Measurements from ENCODE around the gene ABHD1. TPM values are rescaled to one million over a fixed set of nuclear protein-coding genes. Genes with fewer than 3 reads are reported as not detected.
A peak's percentile ranks its signal among the peaks of the same experiment; 100 is the strongest.

The ABHD1 gene
- total and polyA plus RNA-seq, 9 donors = 0.86 to 2.4 (median 1.5) TPM; not detected in 2

DNA sequence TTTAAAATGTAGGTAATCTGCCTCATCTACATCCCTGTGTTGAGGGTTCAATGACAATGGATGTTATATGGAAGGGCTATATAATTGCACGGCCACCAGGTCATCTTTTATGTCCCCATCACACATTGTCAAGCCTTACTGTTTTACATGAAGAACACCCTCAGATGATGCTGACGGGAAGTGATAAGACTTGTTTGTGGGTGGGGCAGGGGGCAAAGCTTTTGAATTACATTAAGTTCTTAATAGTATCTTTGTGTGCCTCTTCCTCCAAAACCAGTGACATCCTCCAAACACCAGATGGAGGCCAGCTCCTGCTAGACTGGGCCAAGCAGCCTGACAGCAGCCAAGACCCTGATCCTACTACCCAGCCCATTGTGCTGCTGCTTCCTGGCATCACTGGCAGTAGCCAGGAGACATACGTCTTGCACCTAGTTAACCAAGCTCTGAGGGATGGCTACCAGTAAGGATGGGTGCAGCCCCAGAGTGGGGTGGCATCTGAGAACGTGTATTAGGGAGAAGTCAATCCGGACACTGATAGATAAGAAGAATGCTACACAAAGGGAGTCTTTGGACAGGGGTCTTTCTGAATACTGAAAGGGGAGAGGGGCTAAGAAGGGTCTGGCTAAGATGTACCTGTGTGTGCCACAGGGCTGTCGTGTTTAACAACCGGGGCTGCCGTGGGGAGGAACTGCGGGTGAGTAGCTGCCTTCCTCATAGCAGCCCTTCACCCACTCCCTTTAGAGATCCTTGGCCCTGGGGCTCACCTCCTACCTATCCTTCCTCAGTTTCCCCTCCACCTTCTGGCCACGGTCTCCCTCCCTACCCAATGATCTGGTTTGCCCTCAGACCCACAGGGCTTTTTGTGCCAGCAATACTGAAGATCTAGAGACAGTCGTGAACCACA lies 5.3 kb downstream of the ABHD1 start:
- Histone ChIP-seq H3K4me1 (ENCODE audit: insufficient read depth) (peaks cover 6% of the 10 kb centered on the region), H3K9me3 (no peaks in the 10 kb centered on the region), H3K27me3 (no peaks in the 10 kb centered on the region), H3K36me3 (no peaks in the 10 kb centered on the region), H3K27ac (no peak overlapping the region), H3K4me3 (no peak overlapping the region)
- TF ChIP-seq POLR2A (IDR thresholded peaks at IDR 0.05) = no peak
- TF ChIP-seq EP300 (IDR thresholded peaks at IDR 0.05) = no peak
- TF ChIP-seq, protein P1, sequence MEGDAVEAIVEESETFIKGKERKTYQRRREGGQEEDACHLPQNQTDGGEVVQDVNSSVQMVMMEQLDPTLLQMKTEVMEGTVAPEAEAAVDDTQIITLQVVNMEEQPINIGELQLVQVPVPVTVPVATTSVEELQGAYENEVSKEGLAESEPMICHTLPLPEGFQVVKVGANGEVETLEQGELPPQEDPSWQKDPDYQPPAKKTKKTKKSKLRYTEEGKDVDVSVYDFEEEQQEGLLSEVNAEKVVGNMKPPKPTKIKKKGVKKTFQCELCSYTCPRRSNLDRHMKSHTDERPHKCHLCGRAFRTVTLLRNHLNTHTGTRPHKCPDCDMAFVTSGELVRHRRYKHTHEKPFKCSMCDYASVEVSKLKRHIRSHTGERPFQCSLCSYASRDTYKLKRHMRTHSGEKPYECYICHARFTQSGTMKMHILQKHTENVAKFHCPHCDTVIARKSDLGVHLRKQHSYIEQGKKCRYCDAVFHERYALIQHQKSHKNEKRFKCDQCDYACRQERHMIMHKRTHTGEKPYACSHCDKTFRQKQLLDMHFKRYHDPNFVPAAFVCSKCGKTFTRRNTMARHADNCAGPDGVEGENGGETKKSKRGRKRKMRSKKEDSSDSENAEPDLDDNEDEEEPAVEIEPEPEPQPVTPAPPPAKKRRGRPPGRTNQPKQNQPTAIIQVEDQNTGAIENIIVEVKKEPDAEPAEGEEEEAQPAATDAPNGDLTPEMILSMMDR (IDR thresholded peaks at IDR 0.05) = no peak
- 51 to 61% (median 60%) methylated on average over 11 of the region's 11 CpGs for WGBS, 3 donors
- no peak for DNase-seq
- intact Hi-C loops (cut with DNase I) = no loop called here

DNA sequence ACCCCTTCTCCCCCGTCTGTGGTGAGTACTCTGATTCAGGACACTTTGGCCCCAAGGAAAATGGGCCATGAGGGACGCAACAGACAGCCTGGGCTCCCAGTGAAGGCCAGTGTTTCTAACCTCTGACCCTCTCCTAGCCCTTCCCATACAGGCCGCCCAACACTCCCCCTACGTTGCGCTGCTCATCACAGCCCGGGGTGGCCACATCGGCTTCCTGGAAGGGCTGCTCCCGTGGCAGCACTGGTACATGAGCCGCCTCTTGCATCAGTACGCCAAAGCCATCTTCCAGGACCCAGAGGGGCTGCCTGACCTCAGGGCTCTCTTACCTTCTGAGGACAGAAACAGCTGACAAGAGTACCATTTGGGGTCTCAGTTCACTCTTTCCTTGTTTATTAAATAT lies 6.8 kb downstream of the ABHD1 start:
- H3K36me3 ChIP-seq = no peaks in the 10 kb centered on the region
- H3K4me3 ChIP-seq = no peak overlapping the region
- TF ChIP-seq, protein P1 (IDR thresholded peaks at IDR 0.05) = no peak
- TF ChIP-seq POLR2A (IDR thresholded peaks at IDR 0.05) (no peak), EP300 (IDR thresholded peaks at IDR 0.05) (no peak)
- no peak overlapping the region for H3K27ac ChIP-seq
- no peak for DNase-seq
- peaks cover 6% of the 10 kb centered on the region for H3K4me1 ChIP-seq (ENCODE audit: insufficient read depth)
- no peaks in the 10 kb centered on the region for H3K9me3 ChIP-seq
- no peaks in the 10 kb centered on the region for H3K27me3 ChIP-seq
- WGBS, 3 donors = 71 to 86% (median 81%) methylated on average over 10 of the region's 10 CpGs
- intact Hi-C loops (cut with DNase I) = loop anchor here in 3 of 4 donors (5.0 kb wide), 2 partner anchors 57 to 62 kb away; no protein-coding TSS in a partner anchor

DNA sequence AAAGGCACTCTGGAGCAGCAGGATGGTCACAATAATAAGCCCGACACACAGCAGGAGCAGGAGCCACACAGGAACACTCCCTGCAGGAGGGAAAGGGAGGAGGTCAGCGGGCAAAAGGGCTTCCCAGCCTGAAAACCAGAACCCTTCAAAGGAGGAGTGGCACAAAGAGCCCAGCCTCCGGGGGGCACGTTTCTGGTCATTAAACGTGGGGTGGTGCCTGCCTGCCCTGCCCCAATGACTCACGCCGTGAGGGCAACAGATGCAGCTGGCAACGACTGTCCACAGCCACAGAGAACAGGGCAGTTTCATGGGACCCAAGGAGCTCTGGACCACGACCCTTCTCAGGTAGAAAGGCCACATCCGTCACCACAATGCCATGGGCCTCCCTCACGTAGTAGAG lies 7.8 kb downstream of the ABHD1 start:
- intact Hi-C loops (cut with DNase I) = loop anchor here in 3 of 4 donors (5.0 kb wide), 2 partner anchors 56 to 61 kb away; no protein-coding TSS in a partner anchor
- Histone ChIP-seq H3K4me1 (ENCODE audit: insufficient read depth) (peaks cover 6% of the 10 kb centered on the region), H3K36me3 (no peaks in the 10 kb centered on the region), H3K27me3 (no peaks in the 10 kb centered on the region), H3K27ac (no peak overlapping the region), H3K9me3 (no peaks in the 10 kb centered on the region), H3K4me3 (no peak overlapping the region)
- DNase-seq = no peak
- 77 to 82% (median 79%) methylated on average over 9 to 11 of the region's 11 CpGs for WGBS, 3 donors
- TF ChIP-seq POLR2A (IDR thresholded peaks at IDR 0.05) (no peak), EP300 (IDR thresholded peaks at IDR 0.05) (no peak)
- TF ChIP-seq, protein P1 (IDR thresholded peaks at IDR 0.05) = no peak

DNA sequence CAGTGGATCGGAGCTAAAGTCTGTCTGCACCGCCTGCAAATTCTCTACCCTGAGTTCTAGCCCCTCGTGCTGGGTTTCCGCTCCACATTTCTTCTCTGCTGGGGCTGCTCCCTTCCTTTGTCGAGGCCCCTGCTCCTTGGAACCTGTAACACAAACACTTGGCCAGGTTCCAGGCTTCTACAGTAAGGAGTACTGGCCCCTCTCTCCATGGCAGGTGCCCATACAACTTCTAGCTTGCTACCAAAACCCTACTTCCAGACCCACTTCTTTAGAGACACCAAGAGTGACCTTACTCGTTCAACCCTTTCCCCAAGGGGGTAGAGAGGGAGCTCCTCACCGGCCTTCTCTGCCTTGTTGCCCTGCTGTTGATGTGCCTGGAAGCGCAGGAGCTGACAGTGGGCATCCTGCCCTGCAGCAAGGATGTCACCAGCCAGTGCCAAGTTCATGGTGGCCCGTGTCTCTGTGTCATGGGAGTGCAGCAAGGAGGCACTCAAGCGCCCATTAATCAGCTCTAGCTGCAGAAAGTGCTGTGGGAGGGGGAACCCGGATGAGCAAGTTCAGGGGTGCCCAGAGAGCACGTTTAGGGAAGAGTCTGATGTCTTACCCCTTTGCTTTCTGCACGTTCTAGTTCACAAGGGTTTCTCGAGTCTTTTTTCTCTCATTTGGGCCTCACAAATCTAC lies 9.7 kb downstream of the ABHD1 start:
- Histone ChIP-seq H3K4me3 (peak overlapping the region; percentile 89), H3K27me3 (no peaks in the 10 kb centered on the region), H3K27ac (peak overlapping the region in 1 of 2 donors; percentile 83), H3K36me3 (no peaks in the 10 kb centered on the region), H3K9me3 (no peaks in the 10 kb centered on the region), H3K4me1 (ENCODE audit: insufficient read depth) (peaks cover 6% of the 10 kb centered on the region)
- intact Hi-C loops (cut with DNase I) = loop anchor here (2.0 to 5.0 kb wide), 3 partner anchors 54 to 59 kb away; no protein-coding TSS in a partner anchor
- DNase-seq = peak in 1 of 5 donors; percentile 59
- WGBS, 3 donors = 8 to 17% (median 11%) methylated on average over 14 of the region's 14 CpGs
- no peak for TF ChIP-seq POLR2A (IDR thresholded peaks at IDR 0.05)
- TF ChIP-seq, protein P1 (IDR thresholded peaks at IDR 0.05) = no peak
- no peak for TF ChIP-seq EP300 (IDR thresholded peaks at IDR 0.05)
